ENCODE data around the gene DENND10.

- TF ChIP-seq CTCF (IDR thresholded peaks at IDR 0.05; ENCODE audit: low read depth, low read length, missing input control) (no peak), SP1 (IDR thresholded peaks at IDR 0.05) (no peak), TAF1 (conservative IDR thresholded peaks at IDR 0.05) (no peak), JUND (IDR thresholded peaks at IDR 0.05) (no peak), MAX (IDR thresholded peaks at IDR 0.05) (no peak), EGR1 (IDR thresholded peaks at IDR 0.05; ENCODE audit: low read depth in 2 of 2) (no peak), ZBTB33 (IDR thresholded peaks at IDR 0.05) (no peak)
These were observed 39.7 kb downstream of the DENND10 start for GRCh38 chr10:119143657-119144056.
